H1 (cell line): Measurements from ENCODE around the gene NCAM1. TPM values are rescaled to one million over a fixed set of nuclear protein-coding genes. Genes with fewer than 3 reads are reported as not detected.

ENCODE experiments used
- CTCF ChIA-PET: fragments of 300-600 bp; sonication (Branson Sonifier 250); formaldehyde crosslinking; loops from one replicate; lab custom pipeline; 2021; ENCODE audit not compliant: partially characterized antibody; lab: Charles Lee
- POLR2A ChIA-PET: fragments of 300-600 bp; sonication (Branson Sonifier 250); formaldehyde crosslinking; loops from one replicate; lab custom pipeline; 2021; ENCODE audit warnings: inconsistent platforms; ENCODE audit not compliant: partially characterized antibody; lab: Charles Lee
- DNase-seq, 2 experiments: peaks; one replicate each; pipeline versions ENCODE4 v3.0.0 to v3.0.0-alpha.2; 2010 to 2022; ENCODE audit warnings: low spot score in 2 of 2, low read depth in 1 of 2, mixed read lengths in 1 of 2
- FAIRE-seq: peaks from 2 replicates; lab custom pipeline; 2011; peaks lifted over from hg19 to GRCh38; lab: Jason Lieb, UNC
- H2AFZ ChIP-seq: 2 replicates; pipeline ENCODE4 v1.8.1; 2012; ENCODE audit warnings: low read length, inconsistent platforms
- H2AK5ac ChIP-seq: 2 replicates; pipeline ENCODE4 v1.6.1; 2013; ENCODE audit warnings: low read depth, low read length
- H2BK120ac ChIP-seq: replicated peaks from 2 replicates; pipeline ENCODE3; 2013; ENCODE audit warnings: low read depth, low read length, inconsistent platforms
- H2BK12ac ChIP-seq: 2 replicates; pipeline ENCODE4 v1.6.1; 2013; ENCODE audit warnings: low read depth, low read length
- H2BK15ac ChIP-seq: 2 replicates; pipeline ENCODE4 v1.6.1; 2013; ENCODE audit warnings: low read length
- H2BK20ac ChIP-seq: 2 replicates; pipeline ENCODE4 v1.6.1; 2013; ENCODE audit warnings: low read length
- H2BK5ac ChIP-seq: 2 replicates; pipeline ENCODE4 v1.6.1; 2013; ENCODE audit warnings: low read depth, low read length
- H3K14ac ChIP-seq: 2 replicates; pipeline ENCODE4 v1.6.1; 2013; ENCODE audit warnings: inconsistent platforms; ENCODE audit not compliant: insufficient read length
- H3K18ac ChIP-seq: 2 replicates; pipeline ENCODE4 v1.6.1; 2013; ENCODE audit warnings: low read length; ENCODE audit errors: extremely low read depth
- H3K23ac ChIP-seq: 2 replicates; pipeline ENCODE4 v1.6.1; 2013; ENCODE audit warnings: inconsistent platforms; ENCODE audit not compliant: insufficient read length
- H3K23me2 ChIP-seq: 2 replicates; pipeline ENCODE4 v1.6.1; 2013; ENCODE audit warnings: low read depth, low read length
- H3K27ac ChIP-seq: 2 replicates; pipeline ENCODE4 v1.6.1; 2011; ENCODE audit warnings: low read depth, low read length, inconsistent platforms
- H3K27me3 ChIP-seq, 4 experiments: replicated peaks in 1 of 4; 1 replicate in 1 of 4; 2 replicates in 3 of 4; pipeline versions ENCODE4 v1.6.1 to v1.8.1; 2011 to 2013; ENCODE audit warnings: low read length in 3 of 4, mild to moderate bottlenecking in 3 of 4, inconsistent platforms in 2 of 4, mixed read lengths in 2 of 4, moderate library complexity in 1 of 4; ENCODE audit not compliant: control insufficient read depth in 3 of 4, insufficient read depth in 3 of 4; ENCODE audit errors: extremely low read depth in 1 of 4
- H3K36me3 ChIP-seq, 4 experiments: 2 replicates each; pipeline versions ENCODE4 v1.6.1 to v1.8.1; 2011 to 2013; ENCODE audit warnings: mild to moderate bottlenecking in 4 of 4, low read length in 3 of 4, moderate library complexity in 2 of 4, control low read depth in 1 of 4, inconsistent platforms in 1 of 4; ENCODE audit not compliant: insufficient read depth in 4 of 4, control insufficient read depth in 2 of 4
- H3K4ac ChIP-seq: replicated peaks from 2 replicates; pipeline ENCODE3; 2013; ENCODE audit warnings: low read length, low read depth, mixed read lengths, inconsistent platforms; ENCODE audit not compliant: insufficient read length
- H3K4me1 ChIP-seq, 4 experiments: replicated peaks in 1 of 4; 1 replicate in 1 of 4; 2 replicates in 3 of 4; pipeline versions ENCODE4 v1.6.1 to v1.8.1; 2011 to 2013; ENCODE audit warnings: low read length in 3 of 4, inconsistent platforms in 2 of 4, mixed read lengths in 1 of 4; ENCODE audit not compliant: insufficient read depth in 4 of 4, control insufficient read depth in 3 of 4
- H3K4me2 ChIP-seq, 2 experiments: 2 replicates each; pipeline versions ENCODE4 v1.6.1 to v1.8.1; 2011 to 2013; ENCODE audit warnings: low read depth in 2 of 2, low read length in 2 of 2, control low read depth in 1 of 2, inconsistent platforms in 1 of 2, mild to moderate bottlenecking in 1 of 2; ENCODE audit not compliant: insufficient read depth in 1 of 2
- H3K4me3 ChIP-seq, 4 experiments: fragments of 200-600, 300-600 bp in 1 of 4; sonication (generic), shearing (Covaris generic), sonication (Bioruptor Twin) in 1 of 4; 2 replicates each; pipeline versions ENCODE4 v1.5.1 to v1.8.1; 2011 to 2016; ENCODE audit warnings: low read length in 4 of 4, low read depth in 3 of 4, control low read depth in 2 of 4, inconsistent platforms in 2 of 4, mild to moderate bottlenecking in 2 of 4, mixed read lengths in 1 of 4, moderate library complexity in 1 of 4; ENCODE audit not compliant: insufficient read depth in 2 of 4; ENCODE audit errors: extremely low read depth in 1 of 4
- H3K56ac ChIP-seq: replicated peaks from 2 replicates; pipeline ENCODE3; 2013; ENCODE audit warnings: low read depth, mild to moderate bottlenecking, mixed read lengths, low read length, inconsistent platforms; ENCODE audit not compliant: insufficient read length
- H3K79me1 ChIP-seq: 2 replicates; pipeline ENCODE4 v1.6.1; 2013; ENCODE audit warnings: low read depth, low read length, control low read depth
- H3K79me2 ChIP-seq, 2 experiments: 2 replicates each; pipeline versions ENCODE4 v1.6.1 to v1.8.1; 2012 to 2013; ENCODE audit warnings: low read length in 2 of 2, mild to moderate bottlenecking in 2 of 2, inconsistent platforms in 1 of 2; ENCODE audit not compliant: insufficient read depth in 2 of 2, control insufficient read depth in 1 of 2
- H3K9ac ChIP-seq, 4 experiments: replicated peaks in 1 of 4; 1 replicate in 1 of 4; 2 replicates in 3 of 4; pipeline versions ENCODE4 v1.6.1 to v1.8.1; 2011 to 2013; ENCODE audit warnings: low read depth in 3 of 4, low read length in 3 of 4, control low read depth in 2 of 4, mild to moderate bottlenecking in 2 of 4, moderate library complexity in 2 of 4, inconsistent platforms in 1 of 4; ENCODE audit errors: extremely low read depth in 1 of 4
- H3K9me3 ChIP-seq, 2 experiments: 2 replicates each; pipeline versions ENCODE4 v1.6.1 to v1.8.1; 2012 to 2013; ENCODE audit warnings: mild to moderate bottlenecking in 2 of 2, moderate library complexity in 2 of 2, control low read depth in 1 of 2, inconsistent platforms in 1 of 2, low read depth in 1 of 2, low read length in 1 of 2, mixed read lengths in 1 of 2; ENCODE audit not compliant: insufficient read depth in 2 of 2
- H4K20me1 ChIP-seq, 2 experiments: replicated peaks in 1 of 2; 2 replicates each; pipeline versions ENCODE3 to v1.8.1; 2011 to 2013; ENCODE audit warnings: inconsistent platforms in 2 of 2, low read length in 2 of 2, mild to moderate bottlenecking in 1 of 2; ENCODE audit not compliant: insufficient read depth in 2 of 2, control insufficient read depth in 1 of 2
- H4K5ac ChIP-seq: 2 replicates; pipeline ENCODE4 v1.6.1; 2013; ENCODE audit warnings: low read length, low read depth, mixed read lengths, inconsistent platforms; ENCODE audit not compliant: insufficient read length
- H4K8ac ChIP-seq: 2 replicates; pipeline ENCODE4 v1.8.0; 2013; ENCODE audit warnings: mild to moderate bottlenecking, moderate library complexity, low read length, inconsistent platforms; ENCODE audit not compliant: insufficient read depth; ENCODE audit errors: extremely low read depth
- H4K91ac ChIP-seq: replicated peaks from 2 replicates; pipeline ENCODE3; 2013; ENCODE audit warnings: low read length, mixed read lengths, inconsistent platforms; ENCODE audit not compliant: insufficient read length
- ASH2L ChIP-seq: fragments of 200-600, 300-600 bp; sonication (generic); IDR thresholded peaks from one replicate; pipeline ENCODE4 v1.7.1; 2017; ENCODE audit warnings: low read length
- BACH1 ChIP-seq: IDR thresholded peaks from 2 replicates; pipeline ENCODE4 v1.6.1; 2012; ENCODE audit warnings: low read length, improper control_type of control experiment
- CBX5 ChIP-seq: fragments of 300-800, 300-1000 bp; sonication (generic); IDR thresholded peaks from 2 replicates; pipeline ENCODE4 v1.7.1; 2016; ENCODE audit warnings: antibody characterized with exemption, low read length, low read depth
- CHD2 ChIP-seq: IDR thresholded peaks from 2 replicates; pipeline ENCODE4 v1.6.1; 2012; ENCODE audit warnings: low read length, improper control_type of control experiment
- CTBP2 ChIP-seq: IDR thresholded peaks from 2 replicates; pipeline ENCODE4 v1.7.0; 2011; ENCODE audit warnings: borderline replicate concordance, mild to moderate bottlenecking, moderate library complexity, mixed read lengths, low read length; ENCODE audit not compliant: insufficient read depth, insufficient read length
- EZH2 ChIP-seq: fragments of 200-600 bp; sonication (generic); IDR thresholded peaks from 2 replicates; pipeline ENCODE4 v1.7.1; 2012; ENCODE audit warnings: low read depth, mild to moderate bottlenecking, moderate library complexity, low read length, inconsistent platforms; ENCODE audit not compliant: severe bottlenecking
- HDAC6 ChIP-seq: IDR thresholded peaks from one replicate; pipeline ENCODE4 v1.7.1; 2012; ENCODE audit warnings: low read depth, mild to moderate bottlenecking, inconsistent platforms, low read length, moderate library complexity
- KDM1A ChIP-seq: fragments of 200-600, 300-600 bp; sonication (generic); IDR thresholded peaks from 2 replicates; pipeline ENCODE4 v1.7.1; 2016; ENCODE audit warnings: mild to moderate bottlenecking, low read length, borderline replicate concordance
- KDM5A ChIP-seq: fragments of 200-600 bp; IDR thresholded peaks from 2 replicates; pipeline ENCODE4 v1.7.1; 2012; ENCODE audit warnings: mild to moderate bottlenecking, low read length, inconsistent platforms, mixed read lengths
- NRF1 ChIP-seq: IDR thresholded peaks from 2 replicates; pipeline ENCODE4 v1.6.1; 2011; ENCODE audit warnings: mild to moderate bottlenecking, low read depth, low read length, improper control_type of control experiment
- POLR2A ChIP-seq, 2 experiments: IDR thresholded peaks; 1 replicate in 1 of 2; 2 replicates in 1 of 2; pipeline ENCODE4 v1.6.1; 2011; ENCODE audit warnings: low read depth in 2 of 2, low read length in 2 of 2, mild to moderate bottlenecking in 2 of 2; ENCODE audit errors: control extremely low read depth in 1 of 2
- RNF2 ChIP-seq: fragments of 200-900, 300-1000 bp; sonication (generic); IDR thresholded peaks from 2 replicates; pipeline ENCODE4 v1.7.1; 2016; ENCODE audit warnings: borderline replicate concordance, low read depth, mild to moderate bottlenecking, antibody characterized with exemption, low read length; ENCODE audit not compliant: poor library complexity, severe bottlenecking; ENCODE audit errors: missing control alignments
- SUZ12 ChIP-seq: fragments of 200-600 bp; sonication (generic); IDR thresholded peaks from 2 replicates; pipeline ENCODE4 v1.6.1; 2012; ENCODE audit warnings: mild to moderate bottlenecking, inconsistent platforms, low read length, moderate library complexity, mixed read lengths
- WGBS, 2 experiments: shearing (Covaris generic) in 1 of 2; methylation state at CpG; one replicate each; pipeline versions ENCODE4 v1.1.6 to v1.1.7; 2013 to 2015; ENCODE audit warnings: low lambda C conversion rate in 2 of 2, mixed read lengths in 2 of 2, inconsistent platforms in 1 of 2, low coverage in 1 of 2, missing lambda C conversion rate in 1 of 2; ENCODE audit not compliant: insufficient replicate concordance in 2 of 2, insufficient coverage in 1 of 2, insufficient read length in 1 of 2; ENCODE audit errors: extremely low coverage in 1 of 2, missing lambda C conversion rate in 1 of 2; 5-methylcytosine and 5-hydroxymethylcytosine counted together
- polyA plus RNA-seq, 7 experiments: library from polyadenylated mRNA; depleted of rRNA in 3 of 7; stranded (reverse) in 5 of 7; unstranded in 2 of 7; fragments of >200 nt in 5 of 7; fragments of 200-250 nt in 2 of 7; gene quantifications; 1 replicate in 5 of 7; 2 replicates in 1 of 7; 4 replicates in 1 of 7; pipeline versions ENCODE4 v1.2.1 to v1.2.3, GENCODE V29; 2011 to 2013; ENCODE audit warnings: missing spikeins in 2 of 7, mixed read lengths in 2 of 7
- total RNA-seq: library from RNA; stranded (reverse); fragmentation: NEBNext Ultra II Directional; extraction: Animal tissue kit (Norgen Biotek cat#: 25700); gene quantifications from 2 replicates; pipeline ENCODE4 v1.2.1, GENCODE V29; 2021

Gene NCAM1
- total and polyA plus RNA-seq, 2 of the 8 experiments (the other 6 are each of a cell fraction or from before 2014, with no cell fraction given): 3.1 to 4.3 TPM

DNA sequence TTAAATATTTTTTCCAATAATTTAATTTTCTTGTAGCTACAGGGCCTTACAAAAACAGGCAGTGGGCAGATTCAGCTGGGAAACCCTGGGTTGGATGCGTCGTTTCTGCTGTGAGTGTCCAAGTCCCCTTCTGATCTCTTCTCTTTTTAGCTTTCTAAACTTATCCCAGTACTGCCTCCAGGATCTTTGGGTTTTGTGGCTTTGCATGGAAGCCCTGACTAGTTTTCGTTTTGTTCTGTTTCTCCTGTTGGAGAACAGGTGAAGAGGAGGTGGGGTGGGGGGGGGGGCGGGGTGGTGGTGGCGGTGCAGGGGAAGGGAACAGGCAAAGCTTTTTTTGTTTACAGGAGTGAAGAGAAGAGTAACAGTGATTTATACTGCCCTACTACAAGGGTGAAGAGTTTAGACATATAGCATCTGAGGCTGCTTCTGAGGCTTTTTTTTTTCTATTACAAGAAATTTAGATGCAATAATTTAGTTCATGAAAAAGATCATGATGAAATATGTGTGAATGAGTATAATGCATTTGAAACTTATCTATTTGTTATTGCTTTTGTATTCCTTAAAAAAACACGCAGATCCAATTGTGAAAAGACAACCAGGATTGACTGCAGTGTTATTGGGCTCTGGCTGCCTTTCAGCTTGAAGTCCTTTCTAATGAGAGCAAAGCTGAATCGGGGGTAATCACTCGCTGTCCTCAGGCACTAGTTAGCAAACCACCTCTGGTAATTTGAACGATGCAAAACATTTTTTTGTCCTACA is 142.9 kb downstream of the NCAM1 start:
- WGBS, 2 experiments: 82% methylated on average over 7 of the region's 9 CpGs; no CpG with 5 or more reads in 1 of the 2 experiments
- ChIA-PET POLR2A (no interaction called here), CTCF (interaction anchor here (0.6 to 1.8 kb wide), 5 partner anchors 10 to 517 kb away, joined by 3 to 10 read pairs (median 3); no protein-coding TSS in a partner anchor)
- H3K9me3 ChIP-seq: no peaks in the 10 kb centered on the region
- H3K79me2 ChIP-seq: no peaks in the 10 kb centered on the region
- no peaks in the 10 kb centered on the region for H3K36me3 ChIP-seq
- H3K79me1 ChIP-seq: no peaks in the 10 kb centered on the region
- DNase-seq: no peak
- H4K5ac ChIP-seq: no peak overlapping the region
- no peaks in the 10 kb centered on the region for H3K27me3 ChIP-seq
- no peak overlapping the region for H2AFZ ChIP-seq
- H3K9ac ChIP-seq: no peak overlapping the region
- H2BK120ac ChIP-seq: no peak overlapping the region
- no peak overlapping the region for H2BK5ac ChIP-seq
- H4K20me1 ChIP-seq: no peaks in the 10 kb centered on the region
- no peak overlapping the region for H2BK15ac ChIP-seq
- no peak overlapping the region for H3K23ac ChIP-seq
- H3K18ac ChIP-seq: no peak overlapping the region
- H3K4me3 ChIP-seq: no peak overlapping the region
- peak; percentile 24 for FAIRE-seq
- peaks cover 0 to 4% (median 0%) of the 10 kb centered on the region in 4 experiments; a peak in 1 of 7 replicates for H3K4me1 ChIP-seq
- no peak overlapping the region for H2BK20ac ChIP-seq
- no peak overlapping the region for H3K56ac ChIP-seq
- H2BK12ac ChIP-seq: no peak overlapping the region
- H3K4me2 ChIP-seq: no peak overlapping the region
- H4K8ac ChIP-seq: no peak overlapping the region
- no peak overlapping the region for H3K27ac ChIP-seq
- no peak overlapping the region for H3K14ac ChIP-seq
- H2AK5ac ChIP-seq: no peak overlapping the region
- H4K91ac ChIP-seq: no peak overlapping the region
- no peak overlapping the region for H3K4ac ChIP-seq
- H3K23me2 ChIP-seq: no peaks in the 10 kb centered on the region
- TF ChIP-seq KDM1A: no peak
- no peak for TF ChIP-seq CBX5
- no peak for TF ChIP-seq RNF2
- TF ChIP-seq BACH1: no peak
- no peak for TF ChIP-seq CHD2
- no peak for TF ChIP-seq KDM5A
- no peak for TF ChIP-seq HDAC6
- no peak for TF ChIP-seq ASH2L
- TF ChIP-seq NRF1: no peak
- TF ChIP-seq EZH2: no peak
- no peak for TF ChIP-seq SUZ12
- TF ChIP-seq POLR2A (IDR thresholded peaks at IDR 0.05; ENCODE audit: control extremely low read depth in 1 of 2, low read depth in 2 of 2, low read length in 2 of 2): no peak
- TF ChIP-seq CTBP2: no peak
